Prostate gland (tissue), 2 donors: ENCODE results near the gene GNG4. TPM values are rescaled to one million over a fixed set of nuclear protein-coding genes. Genes with fewer than 3 reads are reported as not detected.
"Not testable (repeated sequence)": the region's sequence is repeated elsewhere in the genome, so short reads cannot be mapped to it uniquely, and the experiment has no call there.

ENCODE experiments used
- DNase-seq: peaks from one replicate; pipeline ENCODE4 v3.0.0-alpha.2; 2019; ENCODE audit warnings: low spot score
- H3K27ac ChIP-seq, 2 donors: fragments of 200-600 bp; sonication (generic); 2 replicates each; pipeline ENCODE4 v1.5.1; 2017 to 2019
- H3K27me3 ChIP-seq: fragments of 200-600 bp; sonication (generic); replicated peaks from 2 replicates; pipeline ENCODE4 v1.5.1; 2019; ENCODE audit not compliant: insufficient read depth
- H3K36me3 ChIP-seq, 2 donors: fragments of 200-600 bp; sonication (generic); 1 replicate in 1 of 2; 2 replicates in 1 of 2; pipeline versions ENCODE4 v1.5.1 to v1.8.1; 2017 to 2019
- H3K4me1 ChIP-seq: fragments of 200-600 bp; sonication (generic); replicated peaks from 2 replicates; pipeline ENCODE4 v1.5.1; 2019
- H3K4me3 ChIP-seq, 2 donors: fragments of 200-600 bp; sonication (generic); 2 replicates each; pipeline ENCODE4 v1.5.1; 2017 to 2019
- H3K9me3 ChIP-seq: fragments of 200-600 bp; sonication (generic); 2 replicates; pipeline ENCODE4 v1.5.1; 2017
- POLR2A ChIP-seq: fragments of 450-650 bp; IDR thresholded peaks from one replicate; pipeline ENCODE4 v1.6.1; 2016; ENCODE audit warnings: antibody characterized with exemption, mild to moderate bottlenecking
- POLR2AphosphoS5 ChIP-seq: sonication (generic); formaldehyde crosslinking; IDR thresholded peaks from one replicate; pipeline ENCODE4 v1.6.1; 2017; ENCODE audit warnings: antibody characterized with exemption
- WGBS: methylation state at CpG from one replicate; pipeline ENCODE4 v1.1.5; 2018; 5-methylcytosine and 5-hydroxymethylcytosine counted together
- intact Hi-C: fragments of 100-400 bp; cut with DNase I; formaldehyde crosslinking; loops from one replicate; pipeline ENCODE4 v1.14.2; 2022
- total RNA-seq, 2 donors: library from RNA; depleted of rRNA; stranded (reverse); fragments of >200 nt; gene quantifications; one replicate each; pipeline ENCODE4 v1.1.0, GENCODE V29; 2016
- TF ChIP-seq, protein P1 (sequence below), 4 experiments: fragments of 200-600 bp in 2 of 4; fragments of 450-650 bp in 2 of 4; sonication (generic) in 2 of 4; IDR thresholded peaks; 1 replicate in 3 of 4; 2 replicates in 1 of 4; pipeline ENCODE4 v1.5.1; 2016 to 2019; ENCODE audit warnings: antibody characterized with exemption in 4 of 4, mild to moderate bottlenecking in 2 of 4, moderate library complexity in 2 of 4

The GNG4 gene
- total RNA-seq, 2 donors from 2014 or later = 9.4 to 47.7 TPM

DNA sequence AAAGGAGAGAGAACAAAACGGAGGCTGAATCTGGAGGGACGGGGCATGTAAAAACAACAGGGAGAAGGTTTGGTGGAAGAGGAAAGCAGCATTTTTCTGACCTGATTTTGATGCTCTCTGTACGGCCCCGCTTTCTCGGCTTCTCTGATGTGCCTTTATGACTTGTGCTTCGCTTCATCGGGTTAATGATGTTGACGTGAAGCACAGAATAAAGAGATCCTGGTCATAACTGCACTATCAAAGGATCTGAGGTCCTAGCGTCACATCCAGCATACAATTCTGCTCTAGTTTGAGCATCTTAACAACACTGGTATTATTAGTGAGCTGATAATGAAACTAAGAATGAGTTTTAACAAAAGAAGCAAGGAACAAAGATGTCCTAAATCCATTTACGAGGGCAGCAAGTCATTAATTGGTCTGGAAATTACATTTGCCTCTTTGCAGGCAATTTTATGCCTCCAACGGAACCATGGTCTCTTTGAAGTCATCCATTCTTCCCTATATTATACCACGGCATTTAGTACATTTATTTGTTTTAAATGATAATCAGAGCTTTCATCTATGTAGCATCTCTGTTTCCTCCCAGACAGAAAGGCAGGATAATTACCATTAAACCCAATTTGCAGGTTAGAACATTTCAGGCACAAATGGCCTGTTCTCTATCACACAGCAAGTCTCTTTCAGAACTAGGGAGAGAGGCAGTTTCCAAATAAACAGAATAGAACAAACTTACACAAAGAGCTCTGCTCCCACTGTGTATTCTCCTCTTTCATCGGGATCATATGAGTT is 100.0 kb downstream of the GNG4 start:
- Histone ChIP-seq H3K9me3 (no peaks in the 10 kb centered on the region), H3K27me3 (no peaks in the 10 kb centered on the region), H3K4me1 (no peaks in the 10 kb centered on the region), H3K27ac (no peak overlapping the region), H3K36me3 (no peaks in the 10 kb centered on the region), H3K4me3 (no peak overlapping the region)
- TF ChIP-seq POLR2AphosphoS5 = no peak
- TF ChIP-seq, protein P1, sequence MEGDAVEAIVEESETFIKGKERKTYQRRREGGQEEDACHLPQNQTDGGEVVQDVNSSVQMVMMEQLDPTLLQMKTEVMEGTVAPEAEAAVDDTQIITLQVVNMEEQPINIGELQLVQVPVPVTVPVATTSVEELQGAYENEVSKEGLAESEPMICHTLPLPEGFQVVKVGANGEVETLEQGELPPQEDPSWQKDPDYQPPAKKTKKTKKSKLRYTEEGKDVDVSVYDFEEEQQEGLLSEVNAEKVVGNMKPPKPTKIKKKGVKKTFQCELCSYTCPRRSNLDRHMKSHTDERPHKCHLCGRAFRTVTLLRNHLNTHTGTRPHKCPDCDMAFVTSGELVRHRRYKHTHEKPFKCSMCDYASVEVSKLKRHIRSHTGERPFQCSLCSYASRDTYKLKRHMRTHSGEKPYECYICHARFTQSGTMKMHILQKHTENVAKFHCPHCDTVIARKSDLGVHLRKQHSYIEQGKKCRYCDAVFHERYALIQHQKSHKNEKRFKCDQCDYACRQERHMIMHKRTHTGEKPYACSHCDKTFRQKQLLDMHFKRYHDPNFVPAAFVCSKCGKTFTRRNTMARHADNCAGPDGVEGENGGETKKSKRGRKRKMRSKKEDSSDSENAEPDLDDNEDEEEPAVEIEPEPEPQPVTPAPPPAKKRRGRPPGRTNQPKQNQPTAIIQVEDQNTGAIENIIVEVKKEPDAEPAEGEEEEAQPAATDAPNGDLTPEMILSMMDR (IDR thresholded peaks at IDR 0.05) = no peak
- TF ChIP-seq POLR2A = no peak
- WGBS = 24% methylated on average over 13 of the region's 13 CpGs
- intact Hi-C loops = no loop called here
- no peak for DNase-seq

- H3K4me1 ChIP-seq, H3K4me3 ChIP-seq, H3K27me3 ChIP-seq, intact Hi-C loops, H3K36me3 ChIP-seq, H3K9me3 ChIP-seq, DNase-seq, H3K27ac ChIP-seq: not testable (repeated sequence)
- 52% methylated on average over 9 of the region's 10 CpGs for WGBS
Measured at GRCh38 chr1:235546369-235547155, 103.0 kb downstream of the GNG4 start.

GRCh38 chr1:235545292-235545930 is 104.2 kb downstream of the GNG4 start:
- H3K9me3 ChIP-seq = no peaks in the 10 kb centered on the region
- intact Hi-C loops = no loop called here

GRCh38 chr1:235542845-235543244 is 106.7 kb downstream of the GNG4 start:
- H3K27me3 ChIP-seq, H3K4me1 ChIP-seq, H3K9me3 ChIP-seq, intact Hi-C loops, H3K4me3 ChIP-seq, DNase-seq, H3K36me3 ChIP-seq, H3K27ac ChIP-seq: not testable (repeated sequence)
- 84% methylated on average over 7 of the region's 7 CpGs for WGBS

More at GRCh38 chr1:235545292-235545930, 104.2 kb downstream of the GNG4 start:
- DNase-seq = no peak
- WGBS = 92% methylated on average over 9 of the region's 9 CpGs
- no peak overlapping the region for H3K27ac ChIP-seq
- no peak overlapping the region for H3K4me3 ChIP-seq
- no peaks in the 10 kb centered on the region for H3K36me3 ChIP-seq
- H3K27me3 ChIP-seq = no peaks in the 10 kb centered on the region
- H3K4me1 ChIP-seq = no peaks in the 10 kb centered on the region
- TF ChIP-seq POLR2A = no peak

- Histone ChIP-seq H3K4me1 (no peaks in the 10 kb centered on the region), H3K27me3 (no peaks in the 10 kb centered on the region), H3K4me3 (no peak overlapping the region), H3K27ac (no peak overlapping the region), H3K36me3 (no peaks in the 10 kb centered on the region), H3K9me3 (no peaks in the 10 kb centered on the region)
- WGBS = 80% methylated on average over 8 of the region's 8 CpGs
- DNase-seq = no peak
- TF ChIP-seq, protein P1 (IDR thresholded peaks at IDR 0.05) = no peak
- no peak for TF ChIP-seq POLR2AphosphoS5
- intact Hi-C loops = no loop called here
Measured at GRCh38 chr1:235533476-235534168, 116.0 kb downstream of the GNG4 start.

GRCh38 chr1:235532360-235532759 is 117.2 kb downstream of the GNG4 start:
- H3K4me3 ChIP-seq = no peak overlapping the region
- TF ChIP-seq POLR2AphosphoS5 = no peak
- no peak for TF ChIP-seq POLR2A
- no peak for DNase-seq
- intact Hi-C loops = no loop called here
- no peaks in the 10 kb centered on the region for H3K27me3 ChIP-seq
- H3K9me3 ChIP-seq = no peaks in the 10 kb centered on the region
- WGBS = 89% methylated on average over 2 of the region's 2 CpGs
- no peak overlapping the region for H3K27ac ChIP-seq
- H3K4me1 ChIP-seq = no peaks in the 10 kb centered on the region
- H3K36me3 ChIP-seq = no peaks in the 10 kb centered on the region
